CD4-positive, alpha-beta T cell treated with Interleukin-15 for 1 hour (primary cell): Measurements from ENCODE around the gene CYSTM1.

Source experiments
- DNase-seq: peaks from one replicate; pipeline ENCODE4 v3.0.0-alpha.2; 2020

Gene CYSTM1

DNA sequence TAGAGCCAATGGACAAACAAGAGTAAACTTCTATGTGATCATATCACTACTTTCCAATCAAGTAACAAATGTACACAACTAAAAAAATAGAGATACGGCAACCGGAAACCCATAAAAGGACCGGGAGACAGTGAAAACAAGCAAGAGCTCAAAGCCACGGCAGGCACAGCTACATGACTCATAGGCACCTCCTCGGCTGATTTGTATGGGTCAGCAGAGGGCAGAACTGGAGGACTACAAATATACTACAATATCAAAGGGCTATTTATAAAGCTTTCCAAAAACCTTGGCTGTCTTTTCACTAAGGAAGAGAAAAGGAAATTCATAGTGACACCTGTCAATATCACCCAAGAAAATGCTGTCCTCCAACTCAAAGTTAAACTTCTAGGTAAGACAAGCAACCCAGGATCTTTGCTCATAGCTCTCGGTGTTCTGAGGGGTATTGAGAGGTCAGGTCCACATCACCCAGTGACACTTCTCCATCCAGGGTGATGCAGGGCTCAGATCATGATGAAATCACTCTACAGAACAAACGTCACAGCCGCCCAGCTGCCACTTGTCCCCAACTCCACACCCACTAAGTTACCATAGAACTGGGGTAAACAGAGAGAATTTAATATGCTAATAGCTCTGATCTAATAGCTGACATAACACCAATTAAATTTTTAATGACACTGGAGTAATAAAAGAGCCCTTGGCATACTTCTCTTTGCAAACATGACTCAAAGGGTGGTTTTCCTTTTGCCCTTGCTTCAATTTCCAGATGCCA lies 86.6 kb downstream of the CYSTM1 start:
- peak; percentile 80 for DNase-seq

- no peak for DNase-seq
Observed at GRCh38 chr5:140262221-140262620, 87.2 kb downstream of the CYSTM1 start.

DNA sequence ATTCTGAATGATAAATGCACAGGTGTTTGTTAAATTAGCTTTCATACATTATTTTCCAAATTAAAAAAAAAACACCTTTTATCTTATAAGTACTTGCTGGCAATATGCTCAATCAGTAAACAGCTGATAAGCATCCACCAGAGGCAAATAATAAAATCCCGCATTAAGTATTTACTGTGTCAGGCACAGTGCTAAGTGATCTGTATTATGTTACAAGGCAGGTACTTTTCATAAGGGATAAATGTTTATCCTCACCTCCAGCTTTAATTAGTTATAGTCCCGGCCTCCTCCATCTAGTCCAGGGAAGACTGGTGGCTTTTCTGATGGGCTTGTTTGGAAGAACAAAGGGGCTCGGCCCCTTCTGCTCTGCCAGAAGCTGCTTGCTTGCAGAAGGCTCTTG lies 87.9 kb downstream of the CYSTM1 start:
- no peak for DNase-seq

DNA sequence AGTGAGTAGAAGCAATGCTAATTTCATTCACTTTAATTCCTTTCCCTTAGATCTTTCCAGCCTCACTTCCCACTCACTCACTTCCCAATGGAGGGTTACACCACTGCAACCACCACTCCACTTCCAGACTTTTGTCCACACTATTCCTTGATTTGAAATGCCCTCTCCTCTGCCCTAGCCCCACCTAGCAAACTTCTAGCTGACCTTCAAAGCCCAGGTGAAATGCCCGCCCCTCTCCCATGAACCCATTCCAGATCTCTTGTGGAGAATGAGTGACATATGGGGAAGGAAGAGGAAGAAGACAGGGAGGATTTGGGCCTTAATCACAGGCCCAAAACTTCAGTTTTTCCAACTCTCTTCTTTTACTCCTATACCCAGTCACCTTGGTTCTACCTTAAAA lies 90.9 kb downstream of the CYSTM1 start:
- DNase-seq, result no peak

GRCh38 chr5:140266471-140267200 lies 91.6 kb downstream of the CYSTM1 start:
- no peak for DNase-seq

DNA sequence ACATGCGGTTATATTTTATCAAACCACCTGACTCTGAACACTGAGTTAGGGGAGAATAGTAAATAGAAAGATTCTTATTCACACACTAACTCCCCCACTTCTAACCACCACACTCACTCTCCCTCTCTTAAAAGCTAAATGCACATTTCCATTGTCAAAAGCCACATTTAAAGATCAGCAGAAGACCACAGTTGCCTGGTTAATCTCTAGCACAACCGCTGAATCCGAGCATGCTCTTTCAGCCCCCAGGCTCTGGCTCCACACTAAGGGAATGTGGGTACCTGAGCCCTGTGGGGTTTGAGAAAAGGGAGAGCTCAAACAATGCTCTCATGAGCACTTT lies 92.2 kb downstream of the CYSTM1 start:
- DNase-seq, result no peak

DNA sequence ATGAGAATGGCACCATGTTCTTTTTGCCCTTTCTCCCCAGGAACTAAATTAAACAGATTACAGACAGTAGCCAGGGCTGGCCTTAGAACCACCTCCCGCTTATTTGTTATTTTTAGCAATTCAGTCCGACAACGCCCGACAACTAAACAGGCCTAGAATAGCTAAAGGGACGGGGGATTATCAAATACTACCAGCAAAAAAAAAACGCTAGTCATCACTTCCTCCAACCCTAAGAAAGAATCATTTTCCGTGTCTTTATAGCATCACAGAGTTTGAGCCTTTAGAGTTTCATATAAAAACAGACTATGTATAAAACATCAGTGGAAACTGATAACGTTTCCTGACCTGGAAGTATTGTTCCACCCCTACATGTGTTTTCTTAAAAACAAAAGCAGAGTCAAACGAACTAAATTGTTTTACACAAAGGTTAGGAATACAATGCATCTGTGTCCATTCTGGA lies 92.6 kb downstream of the CYSTM1 start:
- DNase-seq, result no peak

- DNase-seq, result no peak
Observed at GRCh38 chr5:140270008-140270407, 95.0 kb downstream of the CYSTM1 start.

DNA sequence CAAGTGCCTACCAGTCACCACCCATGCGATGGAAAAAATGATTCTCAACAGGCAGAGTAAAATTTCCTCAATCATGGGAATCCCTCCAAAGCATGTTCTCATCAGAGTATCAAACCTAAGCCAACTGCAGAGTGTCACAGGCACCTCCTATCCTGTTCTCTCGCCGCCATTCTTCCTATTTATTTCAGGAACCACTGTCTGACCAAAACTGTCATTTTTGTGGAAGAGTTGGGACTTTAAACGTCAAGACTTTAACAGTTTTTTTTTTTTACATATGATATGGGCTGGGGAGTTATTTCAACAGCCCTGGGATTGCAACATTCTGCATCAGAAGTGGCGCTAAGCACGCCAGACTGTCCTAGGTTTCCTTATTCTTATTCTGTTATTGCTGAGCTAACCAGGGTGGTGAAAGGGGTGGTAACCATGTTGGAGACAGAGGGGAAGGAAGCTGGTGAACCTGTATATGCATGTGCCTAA lies 98.5 kb downstream of the CYSTM1 start:
- DNase-seq, result peak; percentile 53

GRCh38 chr5:140275837-140276236 lies 100.8 kb downstream of the CYSTM1 start:
- DNase-seq, result no peak

GRCh38 chr5:140282266-140282665 lies 107.3 kb downstream of the CYSTM1 start:
- DNase-seq, result no peak

DNA sequence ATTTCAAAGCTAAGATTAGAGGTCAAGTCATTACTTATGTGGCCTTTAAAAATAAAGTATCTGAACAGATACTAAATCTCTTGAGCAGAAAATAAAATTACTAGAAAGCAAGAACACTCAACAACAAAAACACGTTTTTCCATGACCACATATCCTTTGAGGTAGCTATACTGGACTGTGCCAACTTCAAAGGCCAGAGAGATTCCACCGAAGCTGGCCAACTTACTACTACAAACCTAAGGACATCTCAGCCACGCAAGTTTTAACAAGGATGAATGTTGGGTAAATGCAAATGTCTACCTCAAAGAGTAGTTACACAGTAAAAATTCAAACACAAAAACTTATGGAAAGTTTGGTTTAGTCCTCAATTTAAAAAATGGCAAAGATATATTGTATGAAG lies 109.0 kb downstream of the CYSTM1 start:
- no peak for DNase-seq

DNA sequence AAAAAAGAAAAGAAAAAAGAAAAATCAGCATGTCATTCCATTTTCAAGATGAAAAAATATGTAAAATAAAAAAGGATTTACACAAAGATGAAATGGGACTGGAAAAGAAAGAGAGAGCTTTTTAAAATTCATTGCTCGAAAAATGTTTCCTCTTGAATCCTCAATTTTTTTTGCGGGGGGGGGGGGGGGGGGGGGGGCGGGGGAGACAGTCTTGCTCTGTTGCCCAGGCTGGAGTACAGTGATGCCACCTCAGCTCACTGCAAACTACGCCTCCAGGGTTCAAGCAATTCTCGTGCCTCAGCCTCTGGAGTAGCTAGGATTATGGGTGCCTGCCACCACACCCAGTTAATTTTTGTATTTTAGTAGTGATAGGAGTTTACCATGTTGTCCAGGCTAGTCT lies 111.4 kb downstream of the CYSTM1 start:
- no peak for DNase-seq

- DNase-seq, result no peak
Observed at GRCh38 chr5:140287801-140288521, 113.0 kb downstream of the CYSTM1 start.

DNA sequence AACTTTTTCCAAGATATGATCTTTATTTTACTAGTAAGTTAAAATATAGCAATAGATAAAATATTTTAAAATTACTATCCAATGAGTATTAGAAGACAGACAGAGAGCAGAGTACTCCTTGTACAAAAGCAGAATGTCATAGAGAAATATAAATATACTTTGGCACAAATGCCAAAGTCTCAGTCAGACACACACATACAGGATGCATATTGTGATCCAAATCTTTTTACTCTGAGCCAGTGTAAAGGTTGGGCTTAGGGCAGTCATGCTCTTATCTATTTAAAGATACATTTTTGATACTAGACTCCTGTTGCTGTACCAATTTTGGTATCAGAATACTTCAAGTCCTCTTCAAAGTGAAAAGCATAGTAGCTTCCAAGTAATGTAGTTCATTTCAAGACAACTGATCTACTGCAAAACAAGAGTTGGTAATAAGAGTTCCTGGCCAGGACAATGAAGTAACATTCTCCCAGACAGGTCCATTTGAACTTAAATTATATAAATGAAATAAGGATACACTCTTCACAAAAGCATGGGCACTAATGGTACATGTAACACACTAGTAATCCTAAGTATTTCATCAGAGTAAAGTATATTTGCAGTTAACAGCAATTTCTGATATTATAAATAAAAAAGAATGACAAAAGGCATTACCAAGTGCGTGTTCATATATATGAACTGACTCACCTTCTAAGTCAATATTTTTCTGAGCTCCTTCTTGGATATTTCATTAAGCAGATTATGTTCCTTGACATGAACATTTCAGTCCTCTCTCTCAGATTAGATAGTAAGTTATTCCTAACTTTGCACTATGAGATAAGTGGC lies 117.4 kb downstream of the CYSTM1 start:
- DNase-seq, result no peak
